GM12878 (cell line): ENCODE data around the gene IQGAP2. TPM values are rescaled to one million over a fixed set of nuclear protein-coding genes. Genes with fewer than 3 reads are reported as not detected.

Source experiments
- ATAC-seq: fragments of 200-7000 bp; cut with Tn5 transposase; 3 replicates; pipeline ENCODE4 v1.9.1; 2020; ENCODE audit warnings: mild to moderate bottlenecking, moderate library complexity
- BruUV-seq: library from RNA; stranded (reverse); fragments of 400-500 nt; replicated peaks from 2 replicates; lab custom pipeline; 2021; lab: Mats Ljungman, UMichigan
- CTCF ChIA-PET: fragments of 300-600 bp; sonication (Branson Sonifier 250); formaldehyde crosslinking; extraction: SDS; loops from one replicate; lab custom pipeline; 2021; ENCODE audit warnings: inconsistent platforms; lab: Yijun Ruan, JAX
- POLR2A ChIA-PET: fragments of 350-600 bp; formaldehyde crosslinking; extraction: SDS; loops from one replicate; lab custom pipeline; 2021; ENCODE audit warnings: inconsistent platforms; lab: Charles Lee
- RAD21 ChIA-PET: fragments of 300-600 bp; sonication (Branson Sonifier 250); formaldehyde crosslinking; loops from one replicate; lab custom pipeline; 2023; ENCODE audit warnings: antibody characterized with exemption; ENCODE audit not compliant: unreplicated experiment; lab: Charles Lee
- SMC1A ChIA-PET: fragments of 300-600 bp; sonication (Branson Sonifier 250); formaldehyde crosslinking; loops from one replicate; lab custom pipeline; 2023; ENCODE audit not compliant: unreplicated experiment, uncharacterized antibody; lab: Charles Lee
- DNase-seq: peaks from one replicate; pipeline ENCODE4 v3.0.0-alpha.2; 2011; ENCODE audit warnings: low read depth, low spot score
- FAIRE-seq: peaks from 3 replicates; lab custom pipeline; 2011; peaks lifted over from hg19 to GRCh38; lab: Jason Lieb, UNC
- H2AFZ ChIP-seq: 2 replicates; pipeline ENCODE4 v1.6.0; 2011; ENCODE audit warnings: low read depth, low read length, control low read depth; ENCODE audit not compliant: control insufficient read depth
- H3K27ac ChIP-seq: 2 replicates; pipeline ENCODE4 v1.5.1; 2011; ENCODE audit warnings: control low read depth; ENCODE audit not compliant: control insufficient read depth, insufficient read depth
- H3K27me3 ChIP-seq, 2 experiments: replicated peaks in 1 of 2; 2 replicates each; pipeline versions ENCODE4 v1.6.0 to v1.6.1; 2011; ENCODE audit warnings: low read length in 1 of 2; ENCODE audit not compliant: control insufficient read depth in 2 of 2, insufficient read depth in 2 of 2
- H3K36me3 ChIP-seq, 2 experiments: 2 replicates each; pipeline ENCODE4 v1.5.1; 2011; ENCODE audit warnings: low read length in 1 of 2; ENCODE audit not compliant: control insufficient read depth in 2 of 2, insufficient read depth in 2 of 2
- H3K4me1 ChIP-seq: 2 replicates; pipeline ENCODE4 v1.6.1; 2011; ENCODE audit warnings: mild to moderate bottlenecking, low read length, moderate library complexity, mixed read lengths; ENCODE audit not compliant: control insufficient read depth, insufficient read depth
- H3K4me2 ChIP-seq: 2 replicates; pipeline ENCODE4 v1.6.0; 2011; ENCODE audit warnings: control low read depth; ENCODE audit not compliant: control insufficient read depth, insufficient read depth
- H3K4me3 ChIP-seq: fragments of 200-600 bp; sonication (generic); 2 replicates; pipeline ENCODE4 v1.5.1; 2016
- H3K79me2 ChIP-seq: 2 replicates; pipeline ENCODE4 v1.6.0; 2011; ENCODE audit warnings: low read length; ENCODE audit not compliant: control insufficient read depth, insufficient read depth
- H3K9ac ChIP-seq: 2 replicates; pipeline ENCODE4 v1.8.0; 2011; ENCODE audit warnings: low read length, control low read depth, mixed read lengths; ENCODE audit not compliant: control insufficient read depth, insufficient read depth
- H3K9me3 ChIP-seq: replicated peaks from 3 replicates; pipeline ENCODE4 v1.5.1; 2011; ENCODE audit warnings: mild to moderate bottlenecking, low read length; ENCODE audit not compliant: control insufficient read depth, insufficient read depth
- H4K20me1 ChIP-seq: 2 replicates; pipeline ENCODE4 v1.6.0; 2011; ENCODE audit not compliant: control insufficient read depth, insufficient read depth
- BACH1 ChIP-seq: fragments of 450-650 bp; IDR thresholded peaks from 2 replicates; pipeline ENCODE4 v1.6.1; 2017; ENCODE audit warnings: mild to moderate bottlenecking, borderline replicate concordance
- CBX5 ChIP-seq: sonication (generic); IDR thresholded peaks from 2 replicates; pipeline ENCODE4 v1.6.1; 2016; ENCODE audit warnings: low read depth, moderate library complexity, mild to moderate bottlenecking, inconsistent platforms
- ESRRA ChIP-seq: IDR thresholded peaks from 2 replicates; pipeline ENCODE4 v1.6.1; 2012; ENCODE audit warnings: mild to moderate bottlenecking, low read length, improper control_type of control experiment
- HCFC1 ChIP-seq: fragments of 150-350 bp; IDR thresholded peaks from 2 replicates; pipeline ENCODE4 v1.6.1; 2014; ENCODE audit warnings: low read length
- HDAC6 ChIP-seq: fragments of 200-600 bp; sonication (generic); IDR thresholded peaks from one replicate; pipeline ENCODE4 v1.8.0; 2017; ENCODE audit warnings: antibody characterized with exemption; ENCODE audit not compliant: unreplicated experiment
- NBN ChIP-seq: fragments of 450-650 bp; IDR thresholded peaks from 2 replicates; pipeline ENCODE4 v1.6.1; 2016
- NR2C1 ChIP-seq: fragments of 450-650 bp; IDR thresholded peaks from 2 replicates; pipeline ENCODE4 v1.6.1; 2017; ENCODE audit warnings: antibody characterized with exemption, mild to moderate bottlenecking, moderate library complexity
- NR2F1 ChIP-seq: fragments of 450-650 bp; conservative IDR thresholded peaks from 2 replicates; pipeline ENCODE4 v1.6.1; 2017; ENCODE audit warnings: mild to moderate bottlenecking
- POLR2A ChIP-seq: IDR thresholded peaks from 2 replicates; pipeline ENCODE4 v1.6.1; 2011; ENCODE audit warnings: low read depth, mild to moderate bottlenecking, low read length
- RB1 ChIP-seq: fragments of 450-650 bp; formaldehyde crosslinking; IDR thresholded peaks from 2 replicates; pipeline ENCODE4 v1.6.1; 2017; ENCODE audit warnings: mild to moderate bottlenecking, borderline replicate concordance
- SRF ChIP-seq, 2 experiments: IDR thresholded peaks; 2 replicates each; pipeline ENCODE4 v1.6.1; 2011; ENCODE audit warnings: low read depth in 2 of 2, low read length in 2 of 2, mild to moderate bottlenecking in 1 of 2, moderate library complexity in 1 of 2
- ZBED1 ChIP-seq: IDR thresholded peaks from 2 replicates; pipeline ENCODE4 v1.6.1; 2016; ENCODE audit warnings: borderline replicate concordance
- ZNF207 ChIP-seq: fragments of 450-650 bp; IDR thresholded peaks from 2 replicates; pipeline ENCODE4 v1.6.1; 2014; ENCODE audit warnings: antibody characterized with exemption, mild to moderate bottlenecking, borderline replicate concordance
- WGBS: methylation state at CpG from one replicate; pipeline ENCODE4 v1.1.6; 2016; ENCODE audit warnings: low lambda C conversion rate; ENCODE audit not compliant: insufficient replicate concordance, insufficient coverage; ENCODE audit errors: missing lambda C conversion rate; 5-methylcytosine and 5-hydroxymethylcytosine counted together
- in situ Hi-C: fragments of 300-500 bp; cut with MboI; formaldehyde crosslinking; loops from 9 replicates; pipeline ENCODE4 v1.14.3; 2018; ENCODE audit warnings: mixed read lengths
- intact Hi-C: fragments of 100-400 bp; cut with micrococcal nuclease; formaldehyde crosslinking; loops from one replicate; pipeline ENCODE4 v1.14.2; 2022; ENCODE audit not compliant: unreplicated experiment
- polyA plus RNA-seq, 11 experiments: library from polyadenylated mRNA; depleted of rRNA in 4 of 11; unstranded in 6 of 11; stranded (reverse) in 5 of 11; fragments of >200 nt; fragmentation: Nextera tagmentation in 4 of 11; fragmentation: Illumina TruSeq in 1 of 11; extraction: Ambion mirVana in 4 of 11; extraction: Trizol in 1 of 11; gene quantifications; 1 replicate in 1 of 11; 2 replicates in 10 of 11; pipeline versions ENCODE4 v1.2.1 to v1.2.3, GENCODE V29; 2011 to 2016; ENCODE audit warnings: inconsistent platforms in 2 of 11, missing spikeins in 2 of 11, low read depth in 1 of 11
- total RNA-seq, 4 experiments: library from RNA; depleted of rRNA in 3 of 4; stranded (reverse); fragments of >200 nt in 3 of 4; fragmentation: Illumina TruSeq in 1 of 4; extraction: Trizol in 1 of 4; gene quantifications; 2 replicates each; pipeline versions ENCODE4 v1.2.1 to v1.2.3, GENCODE V29; 2013 to 2021
- TF ChIP-seq, protein P1 (sequence below): fragments of 450-650 bp; IDR thresholded peaks from 2 replicates; pipeline ENCODE4 v1.6.1; 2017; ENCODE audit warnings: mild to moderate bottlenecking, moderate library complexity
- TF ChIP-seq, protein P2 (sequence below): fragments of 450-650 bp; IDR thresholded peaks from 2 replicates; pipeline ENCODE4 v1.6.1; 2017; ENCODE audit warnings: low read depth, mild to moderate bottlenecking, moderate library complexity
- TF ChIP-seq, protein P3 (sequence below): fragments of 450-650 bp; IDR thresholded peaks from 2 replicates; pipeline ENCODE4 v1.6.1; 2016; ENCODE audit warnings: mild to moderate bottlenecking
- TF ChIP-seq, protein P4 (sequence below): fragments of 450-650 bp; IDR thresholded peaks from 2 replicates; pipeline ENCODE4 v1.6.1; 2017; ENCODE audit warnings: borderline replicate concordance

IQGAP2 gene
- total and polyA plus RNA-seq, 10 of the 15 experiments (the other 5 are each of a cell fraction or from before 2014, with no cell fraction given) = 14.5 to 41.4 (median 21.8) TPM

DNA sequence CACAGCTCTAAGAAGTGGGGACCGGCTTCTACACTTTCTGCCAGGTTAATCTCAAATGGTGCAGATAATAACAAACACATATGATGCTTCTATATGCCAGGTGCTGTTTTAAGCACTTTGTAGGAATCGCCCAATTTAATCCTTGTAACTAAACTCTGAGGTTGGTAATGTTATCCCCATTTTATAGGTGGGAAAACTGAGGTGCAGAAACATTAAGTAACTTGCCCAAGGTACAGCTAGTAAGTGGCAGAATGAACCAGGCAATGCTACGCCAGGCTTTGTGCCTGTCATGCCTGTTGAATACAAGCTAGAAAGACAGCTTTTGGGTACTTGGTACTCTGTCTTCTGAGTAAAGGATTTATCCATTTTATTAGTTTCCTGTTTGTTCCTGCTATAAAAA lies 19.7 kb downstream of the IQGAP2 start:
- ChIA-PET POLR2A (no interaction called here), RAD21 (no interaction called here), CTCF (interaction anchor here (1.2 kb wide), 2 partner anchors 16 to 149 kb away, joined by 3 to 4 read pairs; no protein-coding TSS in a partner anchor), SMC1A (interaction anchor here (0.9 to 2.2 kb wide), 6 partner anchors 8 to 119 kb away, joined by 3 to 7 read pairs (median 4); no protein-coding TSS in a partner anchor)
- ATAC-seq (no peak), FAIRE-seq (no peak), DNase-seq (no peak)
- Histone ChIP-seq H4K20me1 (no peaks in the 10 kb centered on the region), H3K36me3 (no peaks in the 10 kb centered on the region), H2AFZ (no peak overlapping the region), H3K27me3 (no peaks in the 10 kb centered on the region), H3K4me1 (no peaks in the 10 kb centered on the region), H3K27ac (no peak overlapping the region), H3K4me2 (no peak overlapping the region), H3K4me3 (no peak overlapping the region), H3K9me3 (no peaks in the 10 kb centered on the region), H3K9ac (no peak overlapping the region), H3K79me2 (no peaks in the 10 kb centered on the region; the same call in 1 of the 2 replicates)
- in situ Hi-C loops = no loop called here
- TF ChIP-seq NR2F1 (no peak), NR2C1 (no peak), CBX5 (no peak), NBN (no peak), ZBED1 (no peak), RB1 (no peak), SRF (IDR thresholded peaks at IDR 0.05; ENCODE audit: low read depth in 2 of 2, low read length in 2 of 2) (no peak), ZNF207 (no peak), ESRRA (no peak), HCFC1 (no peak), BACH1 (no peak), HDAC6 (no peak), POLR2A (no peak)
- TF ChIP-seq, protein P1, sequence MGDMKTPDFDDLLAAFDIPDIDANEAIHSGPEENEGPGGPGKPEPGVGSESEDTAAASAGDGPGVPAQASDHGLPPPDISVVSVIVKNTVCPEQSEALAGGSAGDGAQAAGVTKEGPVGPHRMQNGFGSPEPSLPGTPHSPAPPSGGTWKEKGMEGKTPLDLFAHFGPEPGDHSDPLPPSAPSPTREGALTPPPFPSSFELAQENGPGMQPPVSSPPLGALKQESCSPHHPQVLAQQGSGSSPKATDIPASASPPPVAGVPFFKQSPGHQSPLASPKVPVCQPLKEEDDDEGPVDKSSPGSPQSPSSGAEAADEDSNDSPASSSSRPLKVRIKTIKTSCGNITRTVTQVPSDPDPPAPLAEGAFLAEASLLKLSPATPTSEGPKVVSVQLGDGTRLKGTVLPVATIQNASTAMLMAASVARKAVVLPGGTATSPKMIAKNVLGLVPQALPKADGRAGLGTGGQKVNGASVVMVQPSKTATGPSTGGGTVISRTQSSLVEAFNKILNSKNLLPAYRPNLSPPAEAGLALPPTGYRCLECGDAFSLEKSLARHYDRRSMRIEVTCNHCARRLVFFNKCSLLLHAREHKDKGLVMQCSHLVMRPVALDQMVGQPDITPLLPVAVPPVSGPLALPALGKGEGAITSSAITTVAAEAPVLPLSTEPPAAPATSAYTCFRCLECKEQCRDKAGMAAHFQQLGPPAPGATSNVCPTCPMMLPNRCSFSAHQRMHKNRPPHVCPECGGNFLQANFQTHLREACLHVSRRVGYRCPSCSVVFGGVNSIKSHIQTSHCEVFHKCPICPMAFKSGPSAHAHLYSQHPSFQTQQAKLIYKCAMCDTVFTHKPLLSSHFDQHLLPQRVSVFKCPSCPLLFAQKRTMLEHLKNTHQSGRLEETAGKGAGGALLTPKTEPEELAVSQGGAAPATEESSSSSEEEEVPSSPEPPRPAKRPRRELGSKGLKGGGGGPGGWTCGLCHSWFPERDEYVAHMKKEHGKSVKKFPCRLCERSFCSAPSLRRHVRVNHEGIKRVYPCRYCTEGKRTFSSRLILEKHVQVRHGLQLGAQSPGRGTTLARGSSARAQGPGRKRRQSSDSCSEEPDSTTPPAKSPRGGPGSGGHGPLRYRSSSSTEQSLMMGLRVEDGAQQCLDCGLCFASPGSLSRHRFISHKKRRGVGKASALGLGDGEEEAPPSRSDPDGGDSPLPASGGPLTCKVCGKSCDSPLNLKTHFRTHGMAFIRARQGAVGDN = no peak
- TF ChIP-seq, protein P2, sequence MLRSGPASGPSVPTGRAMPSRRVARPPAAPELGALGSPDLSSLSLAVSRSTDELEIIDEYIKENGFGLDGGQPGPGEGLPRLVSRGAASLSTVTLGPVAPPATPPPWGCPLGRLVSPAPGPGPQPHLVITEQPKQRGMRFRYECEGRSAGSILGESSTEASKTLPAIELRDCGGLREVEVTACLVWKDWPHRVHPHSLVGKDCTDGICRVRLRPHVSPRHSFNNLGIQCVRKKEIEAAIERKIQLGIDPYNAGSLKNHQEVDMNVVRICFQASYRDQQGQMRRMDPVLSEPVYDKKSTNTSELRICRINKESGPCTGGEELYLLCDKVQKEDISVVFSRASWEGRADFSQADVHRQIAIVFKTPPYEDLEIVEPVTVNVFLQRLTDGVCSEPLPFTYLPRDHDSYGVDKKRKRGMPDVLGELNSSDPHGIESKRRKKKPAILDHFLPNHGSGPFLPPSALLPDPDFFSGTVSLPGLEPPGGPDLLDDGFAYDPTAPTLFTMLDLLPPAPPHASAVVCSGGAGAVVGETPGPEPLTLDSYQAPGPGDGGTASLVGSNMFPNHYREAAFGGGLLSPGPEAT = no peak
- TF ChIP-seq, protein P3, sequence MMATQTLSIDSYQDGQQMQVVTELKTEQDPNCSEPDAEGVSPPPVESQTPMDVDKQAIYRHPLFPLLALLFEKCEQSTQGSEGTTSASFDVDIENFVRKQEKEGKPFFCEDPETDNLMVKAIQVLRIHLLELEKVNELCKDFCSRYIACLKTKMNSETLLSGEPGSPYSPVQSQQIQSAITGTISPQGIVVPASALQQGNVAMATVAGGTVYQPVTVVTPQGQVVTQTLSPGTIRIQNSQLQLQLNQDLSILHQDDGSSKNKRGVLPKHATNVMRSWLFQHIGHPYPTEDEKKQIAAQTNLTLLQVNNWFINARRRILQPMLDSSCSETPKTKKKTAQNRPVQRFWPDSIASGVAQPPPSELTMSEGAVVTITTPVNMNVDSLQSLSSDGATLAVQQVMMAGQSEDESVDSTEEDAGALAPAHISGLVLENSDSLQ = no peak
- TF ChIP-seq, protein P4, sequence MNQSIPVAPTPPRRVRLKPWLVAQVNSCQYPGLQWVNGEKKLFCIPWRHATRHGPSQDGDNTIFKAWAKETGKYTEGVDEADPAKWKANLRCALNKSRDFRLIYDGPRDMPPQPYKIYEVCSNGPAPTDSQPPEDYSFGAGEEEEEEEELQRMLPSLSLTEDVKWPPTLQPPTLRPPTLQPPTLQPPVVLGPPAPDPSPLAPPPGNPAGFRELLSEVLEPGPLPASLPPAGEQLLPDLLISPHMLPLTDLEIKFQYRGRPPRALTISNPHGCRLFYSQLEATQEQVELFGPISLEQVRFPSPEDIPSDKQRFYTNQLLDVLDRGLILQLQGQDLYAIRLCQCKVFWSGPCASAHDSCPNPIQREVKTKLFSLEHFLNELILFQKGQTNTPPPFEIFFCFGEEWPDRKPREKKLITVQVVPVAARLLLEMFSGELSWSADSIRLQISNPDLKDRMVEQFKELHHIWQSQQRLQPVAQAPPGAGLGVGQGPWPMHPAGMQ = no peak
- WGBS = 65% methylated on average over 3 of the region's 3 CpGs
- TSS peak; percentile 35 for BruUV-seq
- intact Hi-C loops = no loop called here
